LNCAP (cell line): ENCODE measurements around the gene ZNF322.
A peak's percentile ranks its signal among the peaks of the same experiment; 100 is the strongest.

Experiments used
- CTCF ChIP-seq: fragments of 450-650 bp; IDR thresholded peaks from 2 replicates; pipeline ENCODE4 v1.5.1; 2017; ENCODE audit warnings: mild to moderate bottlenecking

Gene ZNF322

GRCh38 chr6:26609463-26609862 is 50.1 kb downstream of the ZNF322 start:
- TF ChIP-seq CTCF, result no peak

DNA sequence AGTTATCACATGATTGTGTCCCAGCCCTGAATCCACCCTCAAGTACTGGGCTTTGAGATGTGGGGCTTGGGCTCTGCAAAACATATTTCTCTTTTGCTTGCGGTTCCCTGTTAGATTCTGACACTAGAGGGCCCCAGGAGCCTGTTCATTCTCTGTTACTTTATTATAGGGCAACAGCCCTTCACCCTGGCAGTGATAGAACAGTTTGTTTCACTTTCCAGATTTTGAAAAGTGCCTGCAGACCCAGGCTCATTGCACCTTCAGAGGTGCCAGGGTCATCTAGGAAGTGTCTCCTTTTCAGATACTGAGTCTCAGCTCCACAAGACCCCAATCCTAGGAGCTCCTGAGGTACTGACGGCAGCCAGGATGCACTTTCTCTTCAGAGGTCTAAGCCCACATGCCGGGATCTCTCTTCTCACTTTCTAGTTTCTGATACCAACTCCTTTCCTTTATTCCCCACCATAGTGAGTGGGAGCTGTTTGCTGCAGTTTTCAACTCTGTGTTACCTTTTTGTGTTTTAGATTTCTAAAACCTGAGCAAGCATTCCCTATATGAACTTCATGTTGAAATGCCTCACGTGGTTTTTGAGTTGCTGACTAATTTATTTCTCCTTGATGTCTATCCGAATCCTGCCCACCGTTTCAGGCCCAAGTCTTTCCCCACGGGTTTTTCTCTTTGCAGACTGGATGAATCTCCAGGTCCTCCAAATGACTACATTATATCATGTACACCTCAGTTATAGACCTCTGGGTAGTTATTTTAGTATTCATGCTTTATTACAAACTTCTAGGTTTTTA is 51.9 kb downstream of the ZNF322 start:
- peak; percentile 72 for TF ChIP-seq CTCF

DNA sequence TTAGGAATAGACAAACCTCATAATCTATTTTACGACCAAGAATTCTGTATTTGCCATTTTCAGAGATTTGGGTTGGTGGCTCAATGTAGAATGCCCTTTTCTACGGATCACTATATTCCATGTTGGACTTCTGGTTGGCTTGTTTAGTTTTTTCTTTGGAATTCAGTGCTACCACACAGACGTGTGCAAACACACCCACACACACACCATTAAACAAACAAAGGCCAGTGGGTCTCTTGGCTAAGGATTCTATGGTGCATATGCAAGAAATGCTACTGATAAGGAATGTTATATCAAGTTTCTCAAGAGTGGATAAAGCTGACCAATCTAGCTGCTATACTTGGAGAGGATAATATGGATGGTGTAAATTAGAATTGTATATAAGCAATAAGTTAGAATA is 54.7 kb downstream of the ZNF322 start:
- no peak for TF ChIP-seq CTCF

GRCh38 chr6:26604026-26604425 is 55.5 kb downstream of the ZNF322 start:
- TF ChIP-seq CTCF, result no peak

GRCh38 chr6:26602262-26602661 is 57.3 kb downstream of the ZNF322 start:
- no peak for TF ChIP-seq CTCF

GRCh38 chr6:26600759-26601158 is 58.8 kb downstream of the ZNF322 start:
- no peak for TF ChIP-seq CTCF

- TF ChIP-seq CTCF, result no peak
Observed at GRCh38 chr6:26599591-26599990, 60.0 kb downstream of the ZNF322 start.

GRCh38 chr6:26599134-26599533 is 60.4 kb downstream of the ZNF322 start:
- TF ChIP-seq CTCF, result no peak
